CD14-positive monocyte (primary cell): ENCODE results near the gene SRPK2. TPM values are rescaled to one million over a fixed set of nuclear protein-coding genes. Genes with fewer than 3 reads are reported as not detected.
"Not testable (repeated sequence)": the region's sequence is repeated elsewhere in the genome, so short reads cannot be mapped to it uniquely, and the experiment has no call there.

Source experiments
- DNase-seq, 3 donors: peaks; one replicate each; pipeline ENCODE4 v3.0.0-alpha.2; 2011 to 2022
- H2AFZ ChIP-seq: 2 replicates; pipeline ENCODE4 v1.6.0; 2012; ENCODE audit warnings: mild to moderate bottlenecking, low read depth, low read length, inconsistent platforms; ENCODE audit not compliant: insufficient read depth, poor library complexity, severe bottlenecking
- H3K27ac ChIP-seq, 2 donors: 1 replicate in 1 of 2; 2 replicates in 1 of 2; pipeline ENCODE4 v1.5.1; 2012 to 2013; ENCODE audit warnings: low read length in 2 of 2, control low read depth in 1 of 2, inconsistent platforms in 1 of 2, low read depth in 1 of 2, mild to moderate bottlenecking in 1 of 2
- H3K27me3 ChIP-seq, 2 donors: one replicate each; pipeline versions ENCODE4 v1.6.0 to v1.6.1; 2011 to 2013; ENCODE audit warnings: low read length in 2 of 2; ENCODE audit not compliant: control insufficient read depth in 2 of 2, insufficient read depth in 2 of 2
- H3K36me3 ChIP-seq, 2 donors: replicated peaks in 1 of 2; 1 replicate in 1 of 2; 2 replicates in 1 of 2; pipeline versions ENCODE4 v1.5.1 to v1.6.1; 2012 to 2013; ENCODE audit warnings: low read length in 2 of 2, control low read depth in 1 of 2, inconsistent platforms in 1 of 2, mild to moderate bottlenecking in 1 of 2; ENCODE audit not compliant: insufficient read depth in 2 of 2, control insufficient read depth in 1 of 2
- H3K4me1 ChIP-seq, 2 donors: 1 replicate in 1 of 2; 2 replicates in 1 of 2; pipeline versions ENCODE4 v1.5.1 to v1.6.1; 2012 to 2013; ENCODE audit warnings: low read length in 2 of 2, control low read depth in 1 of 2, inconsistent platforms in 1 of 2, mild to moderate bottlenecking in 1 of 2, moderate library complexity in 1 of 2; ENCODE audit not compliant: insufficient read depth in 2 of 2, control insufficient read depth in 1 of 2
- H3K4me2 ChIP-seq: replicated peaks from 2 replicates; pipeline ENCODE3; 2012; ENCODE audit warnings: low read length, moderate library complexity, mild to moderate bottlenecking; ENCODE audit not compliant: poor library complexity, severe bottlenecking; ENCODE audit errors: extremely low read depth
- H3K4me3 ChIP-seq, 3 experiments: fragments of 200-600 bp in 1 of 3; sonication (generic) in 1 of 3; replicated peaks in 1 of 3; 1 replicate in 2 of 3; 2 replicates in 1 of 3; pipeline ENCODE4 v1.5.1; 2011 to 2013; ENCODE audit warnings: low read length in 3 of 3, mild to moderate bottlenecking in 3 of 3, control low read depth in 2 of 3, low read depth in 2 of 3, inconsistent platforms in 1 of 3, moderate library complexity in 1 of 3
- H3K79me2 ChIP-seq: 2 replicates; pipeline ENCODE4 v1.6.0; 2012; ENCODE audit warnings: mild to moderate bottlenecking, control low read depth, inconsistent platforms, low read length, moderate library complexity; ENCODE audit not compliant: insufficient read depth
- H3K9ac ChIP-seq: 2 replicates; pipeline ENCODE4 v1.6.0; 2017; ENCODE audit warnings: low read length, mild to moderate bottlenecking; ENCODE audit not compliant: insufficient read depth, poor library complexity, severe bottlenecking
- H3K9me3 ChIP-seq, 2 donors: replicated peaks in 1 of 2; 1 replicate in 1 of 2; 2 replicates in 1 of 2; pipeline versions ENCODE4 v1.5.1 to v1.6.1; 2012 to 2013; ENCODE audit warnings: low read length in 2 of 2, control low read depth in 1 of 2; ENCODE audit not compliant: control insufficient read depth in 1 of 2, insufficient read depth in 1 of 2
- H4K20me1 ChIP-seq: 2 replicates; pipeline ENCODE4 v1.6.0; 2012; ENCODE audit warnings: mild to moderate bottlenecking, low read length, control low read depth, moderate library complexity; ENCODE audit not compliant: insufficient read depth
- H3K27ac Mint-ChIP-seq, 7 donors: one replicate each; pipeline ENCODE4 v1.8.0; 2020; ENCODE audit warnings: mild to moderate bottlenecking in 7 of 7, mixed read lengths in 7 of 7, moderate library complexity in 6 of 7, inconsistent platforms in 2 of 7
- H3K27me3 Mint-ChIP-seq, 3 donors: one replicate each; pipeline ENCODE4 v1.8.0; 2021 to 2022; ENCODE audit warnings: low read depth in 3 of 3, mild to moderate bottlenecking in 3 of 3, mixed read lengths in 3 of 3, moderate library complexity in 3 of 3, inconsistent platforms in 1 of 3
- H3K36me3 Mint-ChIP-seq, 2 donors: one replicate each; pipeline ENCODE4 v1.8.0; 2020; ENCODE audit warnings: mixed read lengths in 2 of 2, inconsistent platforms in 1 of 2, mild to moderate bottlenecking in 1 of 2
- H3K4me1 Mint-ChIP-seq: one replicate; pipeline ENCODE4 v1.8.0; 2020; ENCODE audit warnings: mild to moderate bottlenecking, mixed read lengths
- H3K4me3 Mint-ChIP-seq, 2 donors: one replicate each; pipeline ENCODE4 v1.8.0; 2020; ENCODE audit warnings: mild to moderate bottlenecking in 2 of 2, mixed read lengths in 2 of 2, moderate library complexity in 1 of 2
- H3K9me3 Mint-ChIP-seq, 7 donors: one replicate each; pipeline ENCODE4 v1.8.0; 2020 to 2022; ENCODE audit warnings: mixed read lengths in 7 of 7, mild to moderate bottlenecking in 6 of 7, moderate library complexity in 6 of 7, inconsistent platforms in 2 of 7
- WGBS: methylation state at CpG from one replicate; pipeline ENCODE4 v1.1.5; 2013; ENCODE audit warnings: missing lambda C conversion rate; ENCODE audit not compliant: insufficient coverage; 5-methylcytosine and 5-hydroxymethylcytosine counted together
- intact Hi-C, 2 donors: fragments of 100-400 bp; cut with micrococcal nuclease; formaldehyde crosslinking; loops; one replicate each; pipeline versions ENCODE4 v1.15.0 to v1.15.1; 2023
- polyA plus RNA-seq, 3 donors: library from polyadenylated mRNA; depleted of rRNA in 1 of 3; unstranded in 2 of 3; stranded (reverse) in 1 of 3; fragments of 300-500 nt in 2 of 3; fragments of >200 nt in 1 of 3; fragmentation: Illumina TruSeq in 2 of 3; gene quantifications; 1 replicate in 2 of 3; 2 replicates in 1 of 3; pipeline ENCODE4 v1.2.3, GENCODE V29; 2012 to 2021
- TF ChIP-seq, protein P1 (sequence below): fragments of 200-600 bp; IDR thresholded peaks from one replicate; pipeline ENCODE4 v1.8.0; 2022; ENCODE audit warnings: antibody characterized with exemption, mild to moderate bottlenecking

The SRPK2 gene
- polyA plus RNA-seq, 3 donors: 12.6 to 37.7 (median 30.0) TPM

DNA sequence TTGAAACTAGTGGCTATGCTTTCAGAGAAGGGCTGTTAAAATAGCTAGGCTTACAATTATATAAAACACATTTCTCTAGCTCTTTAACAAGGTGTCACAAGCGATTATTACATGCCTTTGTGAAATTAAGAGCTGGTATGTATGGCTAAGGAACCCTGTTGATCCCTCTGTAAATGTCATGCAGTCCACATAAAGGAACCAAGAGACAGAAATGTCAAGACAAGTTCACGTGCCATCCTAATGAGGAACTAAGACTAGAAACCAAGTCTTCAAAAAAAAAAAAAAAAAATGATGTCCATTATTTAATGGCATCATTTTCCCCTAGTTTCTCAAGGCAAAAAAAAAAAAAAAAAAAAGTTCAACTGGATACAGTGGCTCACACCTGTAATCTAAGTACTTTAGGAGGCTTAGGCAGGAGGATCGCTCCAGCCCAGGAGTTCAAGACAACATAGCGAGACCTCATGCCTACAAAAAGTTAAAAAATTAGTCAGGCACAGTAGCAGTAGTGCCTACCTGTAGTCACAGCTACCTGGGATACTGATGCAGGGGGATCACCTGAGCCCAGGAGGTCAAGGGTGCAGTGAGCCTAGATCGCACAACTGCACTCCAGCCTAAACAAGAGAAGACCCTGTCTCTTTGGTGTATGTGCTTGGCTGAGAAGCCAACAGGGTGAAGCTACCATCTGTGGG lies 63.4 kb downstream of the SRPK2 start:
- H3K79me2 ChIP-seq: peaks cover 78% of the 10 kb centered on the region
- intact Hi-C loops: no loop called here
- no peak overlapping the region for H2AFZ ChIP-seq
- Mint-ChIP-seq H3K27me3 (peaks cover 0 to 4% (median 0%) of the 10 kb centered on the region in 3 donors), H3K36me3 (peaks cover 5 to 7% of the 10 kb centered on the region in 2 donors), H3K9me3 (peaks cover 0 to 2% (median 0%) of the 10 kb centered on the region in 7 donors), H3K4me1 (peaks cover 24% of the 10 kb centered on the region), H3K27ac (peak overlapping the region in 5 of 7 donors; percentile 13 to 63 (median 21)), H3K4me3 (no peak overlapping the region)
- H3K4me2 ChIP-seq: no peak overlapping the region
- no peak overlapping the region for H3K9ac ChIP-seq
- H3K9me3 ChIP-seq: peaks cover 0 to 3% of the 10 kb centered on the region in 2 donors
- H3K27ac ChIP-seq: peak overlapping the region in 1 of 2 donors; percentile 39
- H3K36me3 ChIP-seq: no peaks in the 10 kb centered on the region
- H3K4me3 ChIP-seq: no peak overlapping the region
- H3K27me3 ChIP-seq: no peaks in the 10 kb centered on the region
- TF ChIP-seq, protein P1, sequence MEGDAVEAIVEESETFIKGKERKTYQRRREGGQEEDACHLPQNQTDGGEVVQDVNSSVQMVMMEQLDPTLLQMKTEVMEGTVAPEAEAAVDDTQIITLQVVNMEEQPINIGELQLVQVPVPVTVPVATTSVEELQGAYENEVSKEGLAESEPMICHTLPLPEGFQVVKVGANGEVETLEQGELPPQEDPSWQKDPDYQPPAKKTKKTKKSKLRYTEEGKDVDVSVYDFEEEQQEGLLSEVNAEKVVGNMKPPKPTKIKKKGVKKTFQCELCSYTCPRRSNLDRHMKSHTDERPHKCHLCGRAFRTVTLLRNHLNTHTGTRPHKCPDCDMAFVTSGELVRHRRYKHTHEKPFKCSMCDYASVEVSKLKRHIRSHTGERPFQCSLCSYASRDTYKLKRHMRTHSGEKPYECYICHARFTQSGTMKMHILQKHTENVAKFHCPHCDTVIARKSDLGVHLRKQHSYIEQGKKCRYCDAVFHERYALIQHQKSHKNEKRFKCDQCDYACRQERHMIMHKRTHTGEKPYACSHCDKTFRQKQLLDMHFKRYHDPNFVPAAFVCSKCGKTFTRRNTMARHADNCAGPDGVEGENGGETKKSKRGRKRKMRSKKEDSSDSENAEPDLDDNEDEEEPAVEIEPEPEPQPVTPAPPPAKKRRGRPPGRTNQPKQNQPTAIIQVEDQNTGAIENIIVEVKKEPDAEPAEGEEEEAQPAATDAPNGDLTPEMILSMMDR: no peak
- H4K20me1 ChIP-seq: peaks cover 82% of the 10 kb centered on the region
- DNase-seq: peak; percentile 32 to 55 (median 32)
- 100% methylated on average over 1 of the region's 5 CpGs for WGBS
- peaks cover 16 to 21% of the 10 kb centered on the region in 2 donors for H3K4me1 ChIP-seq

DNA sequence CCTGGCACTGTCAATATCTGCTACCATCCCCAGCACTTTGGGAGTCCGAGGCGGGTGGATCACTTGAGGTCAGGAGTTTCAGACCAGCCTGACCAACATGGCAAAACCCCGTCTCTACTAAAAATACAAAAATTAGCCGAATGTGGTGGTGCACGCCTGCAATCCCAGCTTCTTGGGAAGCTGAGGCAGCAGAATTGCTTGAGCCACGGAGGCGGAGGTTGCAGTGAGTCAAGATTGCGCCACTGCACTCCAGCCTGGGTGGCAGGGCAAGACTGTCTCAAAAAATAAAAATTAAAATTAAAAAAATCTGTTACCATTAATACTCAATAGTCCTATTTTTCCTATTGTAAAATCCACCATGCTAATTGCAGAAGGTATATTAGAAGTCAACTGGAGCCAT lies 64.1 kb downstream of the SRPK2 start:
- 17% methylated on average over 3 of the region's 8 CpGs for WGBS

More for the DNA sequence above, 64.1 kb downstream of the SRPK2 start:
- H3K36me3 Mint-ChIP-seq, H3K9me3 Mint-ChIP-seq, intact Hi-C loops, H2AFZ ChIP-seq, H3K4me3 ChIP-seq, H3K9ac ChIP-seq, H3K4me3 Mint-ChIP-seq, H3K36me3 ChIP-seq, H3K4me2 ChIP-seq, H3K27me3 Mint-ChIP-seq, H3K27me3 ChIP-seq, H3K9me3 ChIP-seq, DNase-seq: not testable (repeated sequence)
- peaks cover 83% of the 10 kb centered on the region for H3K79me2 ChIP-seq
- peaks cover 90% of the 10 kb centered on the region for H4K20me1 ChIP-seq
- H3K4me1 ChIP-seq: peaks cover 16 to 21% of the 10 kb centered on the region in 2 donors
- peak overlapping the region in 1 of 2 donors; percentile 39 for H3K27ac ChIP-seq
- Mint-ChIP-seq H3K4me1 (peaks cover 32% of the 10 kb centered on the region), H3K27ac (peak overlapping the region in 3 of 7 donors; percentile 13 to 28 (median 19))
